Uterus (tissue), 2 donors: Measurements from ENCODE around the gene VPS37D.

ENCODE experiments used
- CTCF ChIP-seq, 4 experiments: fragments of 200-600 bp in 2 of 4; fragments of 450-650 bp in 2 of 4; sonication (generic) in 2 of 4; IDR thresholded peaks; one replicate each; pipeline ENCODE4 v1.5.1; 2016 to 2019; ENCODE audit warnings: antibody characterized with exemption in 4 of 4, mild to moderate bottlenecking in 2 of 4, moderate library complexity in 1 of 4
- POLR2A ChIP-seq, 2 donors: fragments of 450-650 bp; IDR thresholded peaks; one replicate each; pipeline ENCODE4 v1.6.1; 2016; ENCODE audit warnings: antibody characterized with exemption in 2 of 2, mild to moderate bottlenecking in 1 of 2, moderate library complexity in 1 of 2

DNA sequence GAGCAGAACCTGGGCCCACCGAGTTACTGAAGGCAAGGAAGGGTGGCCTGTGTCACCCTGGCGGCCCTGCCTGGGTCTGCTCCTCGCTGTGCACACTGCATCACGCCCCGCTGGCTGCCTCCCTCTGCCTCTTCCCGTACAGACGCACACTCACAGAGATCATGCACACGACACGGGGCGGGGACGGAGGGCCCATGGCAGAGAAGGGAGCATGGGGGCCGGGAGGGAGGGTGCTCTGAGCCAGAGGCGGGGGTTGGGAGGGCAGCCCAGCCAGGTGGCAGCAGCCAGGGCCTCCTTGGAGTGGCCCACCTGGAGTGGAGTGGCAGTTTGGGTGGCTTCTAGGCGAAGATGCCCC, 32.4 kb downstream of the VPS37D start:
- TF ChIP-seq CTCF (IDR thresholded peaks at IDR 0.05) (no peak), POLR2A (IDR thresholded peaks at IDR 0.05) (no peak)
